CD4-positive, alpha-beta T cell treated with Interleukin-12 subunit alpha and Interleukin-12 subunit beta, for 1 hour (primary cell): ENCODE data around the gene GDF11.

Experiments
- DNase-seq: peaks from one replicate; pipeline ENCODE4 v3.0.0-alpha.2; 2020

GDF11 gene

DNA sequence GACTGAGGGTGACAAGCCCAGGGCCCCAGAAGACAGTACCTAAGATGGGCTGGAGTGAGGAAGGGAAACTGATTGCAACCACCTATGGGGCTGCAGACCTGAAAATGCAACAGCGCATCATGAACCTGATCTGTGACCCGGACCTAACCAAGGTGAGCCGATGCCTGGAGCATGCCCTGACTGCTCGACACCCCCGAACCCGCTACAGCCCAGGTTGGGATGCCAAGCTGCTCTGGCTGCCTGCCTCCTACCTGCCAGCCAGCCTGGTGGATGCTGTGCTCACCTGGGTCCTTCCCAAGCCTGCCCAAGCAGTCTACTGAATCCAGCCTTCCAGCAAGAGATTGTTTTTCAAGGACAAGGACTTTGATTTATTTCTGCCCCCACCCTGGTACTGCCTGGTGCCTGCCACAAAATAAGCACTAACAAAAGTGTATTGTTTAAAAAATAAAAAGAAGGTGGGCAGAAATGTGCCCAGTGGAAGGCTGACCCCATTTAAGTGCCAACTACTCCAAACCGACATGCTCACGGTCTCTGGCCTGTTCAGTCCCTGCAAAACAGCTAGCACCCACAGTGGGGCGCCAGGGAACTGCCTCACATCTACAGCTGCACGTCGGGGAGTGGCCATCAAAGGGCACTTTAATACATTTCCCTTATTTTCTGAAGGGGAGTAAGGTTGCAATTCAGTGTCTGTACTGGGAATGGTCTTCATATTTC lies 18.5 kb upstream of the GDF11 start:
- peak; percentile 73 for DNase-seq

DNA sequence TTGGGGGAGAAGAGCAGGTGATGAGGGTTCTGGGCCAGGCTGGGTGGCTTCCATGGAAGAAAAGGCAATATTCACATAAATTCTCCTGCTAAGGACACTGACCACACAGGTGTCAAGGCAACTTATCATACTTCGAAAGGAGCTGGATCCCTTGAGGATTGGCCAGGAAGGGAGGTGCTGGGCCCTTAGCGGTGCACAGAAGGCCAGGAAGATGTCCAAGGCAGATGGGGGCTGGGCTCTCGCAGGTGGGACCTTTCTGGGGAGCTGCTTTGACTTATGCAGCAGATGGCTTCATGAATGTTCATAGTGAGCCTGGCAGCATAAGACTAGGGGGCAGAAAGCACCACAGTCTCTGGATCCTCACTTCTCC lies 18.0 kb upstream of the GDF11 start:
- no peak for DNase-seq

DNA sequence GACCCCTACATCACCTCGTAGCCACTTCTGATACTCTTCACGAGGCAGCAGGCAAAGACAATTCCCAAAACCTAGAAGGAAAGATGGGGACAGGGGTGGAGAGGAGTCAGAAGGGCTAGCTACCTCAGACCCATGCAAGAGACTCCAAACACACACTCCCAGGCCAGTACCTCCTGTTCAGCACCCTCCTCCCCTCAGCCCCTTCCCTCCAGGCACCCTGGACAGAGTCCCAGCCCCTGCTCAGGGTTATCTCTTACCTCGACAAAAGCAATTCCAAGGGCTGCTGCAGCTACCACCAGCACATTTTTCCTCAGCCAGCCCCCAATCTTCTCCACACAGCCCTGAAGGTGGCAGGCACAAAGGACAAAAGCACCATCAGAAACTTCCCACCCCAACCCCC lies 17.4 kb upstream of the GDF11 start:
- DNase-seq: no peak

DNA sequence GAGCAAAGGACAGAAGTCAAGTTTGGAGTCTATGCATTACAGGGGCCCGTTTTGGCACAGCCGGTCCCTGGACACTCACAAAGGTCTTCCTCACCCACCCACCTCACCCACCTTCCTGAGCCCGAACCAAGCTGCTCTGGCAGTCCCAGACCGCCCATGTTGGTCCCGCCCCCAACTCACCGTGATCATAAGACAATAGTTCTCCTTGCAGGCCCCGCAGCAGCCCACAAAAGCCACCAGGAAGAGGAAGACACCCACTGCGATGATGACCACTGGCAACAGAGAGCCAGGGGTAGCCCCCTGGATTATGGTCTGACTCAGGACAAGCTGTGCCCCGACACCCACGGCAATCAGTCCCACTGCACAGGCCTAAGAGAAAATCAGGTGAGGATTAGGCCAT lies 16.0 kb upstream of the GDF11 start:
- no peak for DNase-seq

DNA sequence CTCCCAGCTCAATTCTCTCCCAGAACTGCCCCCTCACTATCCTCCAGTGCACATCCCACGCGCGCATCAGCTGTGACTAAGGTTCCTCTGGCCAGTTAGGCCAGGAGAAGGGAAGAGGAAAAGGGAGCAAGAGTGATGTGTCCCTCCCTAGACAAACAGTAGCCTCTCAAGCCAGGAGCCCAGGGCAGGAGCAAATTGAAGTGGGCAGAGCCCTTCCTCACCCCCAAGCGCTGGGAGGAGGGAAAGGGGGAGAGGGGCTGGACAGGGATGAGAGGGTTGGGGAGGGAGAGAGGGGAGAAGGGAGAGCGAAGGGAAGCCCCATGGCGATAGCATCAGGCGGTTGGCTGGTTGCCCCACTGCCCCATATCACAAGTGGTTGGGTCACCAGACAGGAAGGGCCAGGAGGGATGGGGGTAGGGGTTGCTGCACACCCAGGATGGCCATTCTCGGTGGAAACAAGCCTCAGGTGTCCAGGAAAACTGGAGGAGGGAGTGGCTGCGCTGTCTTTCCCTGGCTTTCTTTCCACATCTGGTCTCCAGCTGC lies 15.2 kb upstream of the GDF11 start:
- no peak for DNase-seq

DNA sequence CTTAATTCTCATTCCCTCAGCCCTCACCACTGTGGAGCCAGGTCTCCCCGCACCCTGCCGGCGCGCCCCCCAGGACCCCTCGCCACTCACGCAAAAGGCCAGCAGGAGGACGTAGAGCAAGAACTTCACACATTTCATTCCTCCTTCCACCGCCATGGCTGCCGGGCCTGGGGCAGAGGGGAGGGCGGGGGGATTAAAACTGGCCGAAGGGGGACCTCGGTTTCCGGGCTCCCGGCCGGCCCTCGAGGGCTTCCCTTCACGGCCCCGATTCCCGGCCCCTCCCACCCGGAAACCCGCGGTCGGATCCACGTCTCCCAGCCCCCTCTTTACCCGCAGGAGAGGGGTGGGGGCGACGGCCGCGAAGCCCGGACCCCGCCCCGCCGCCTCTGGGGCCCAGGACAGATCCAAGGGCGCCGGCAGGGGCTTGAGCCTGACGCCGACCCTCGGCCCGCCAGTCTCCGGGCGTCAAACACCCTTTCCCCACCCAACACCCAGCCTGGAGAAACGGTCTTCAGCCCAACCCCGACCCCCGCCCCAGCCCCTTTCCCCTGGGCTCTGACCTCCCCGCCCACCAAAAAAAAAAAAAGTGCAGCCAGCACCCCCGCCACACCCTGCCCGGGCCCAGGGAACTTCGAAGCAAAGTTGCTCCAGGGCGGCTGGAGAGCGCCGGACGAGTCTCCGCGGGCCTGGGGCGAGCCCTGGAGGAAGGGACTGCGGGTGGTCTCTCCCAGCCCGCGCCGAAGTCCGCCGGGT lies 14.6 kb upstream of the GDF11 start:
- DNase-seq: no peak

DNA sequence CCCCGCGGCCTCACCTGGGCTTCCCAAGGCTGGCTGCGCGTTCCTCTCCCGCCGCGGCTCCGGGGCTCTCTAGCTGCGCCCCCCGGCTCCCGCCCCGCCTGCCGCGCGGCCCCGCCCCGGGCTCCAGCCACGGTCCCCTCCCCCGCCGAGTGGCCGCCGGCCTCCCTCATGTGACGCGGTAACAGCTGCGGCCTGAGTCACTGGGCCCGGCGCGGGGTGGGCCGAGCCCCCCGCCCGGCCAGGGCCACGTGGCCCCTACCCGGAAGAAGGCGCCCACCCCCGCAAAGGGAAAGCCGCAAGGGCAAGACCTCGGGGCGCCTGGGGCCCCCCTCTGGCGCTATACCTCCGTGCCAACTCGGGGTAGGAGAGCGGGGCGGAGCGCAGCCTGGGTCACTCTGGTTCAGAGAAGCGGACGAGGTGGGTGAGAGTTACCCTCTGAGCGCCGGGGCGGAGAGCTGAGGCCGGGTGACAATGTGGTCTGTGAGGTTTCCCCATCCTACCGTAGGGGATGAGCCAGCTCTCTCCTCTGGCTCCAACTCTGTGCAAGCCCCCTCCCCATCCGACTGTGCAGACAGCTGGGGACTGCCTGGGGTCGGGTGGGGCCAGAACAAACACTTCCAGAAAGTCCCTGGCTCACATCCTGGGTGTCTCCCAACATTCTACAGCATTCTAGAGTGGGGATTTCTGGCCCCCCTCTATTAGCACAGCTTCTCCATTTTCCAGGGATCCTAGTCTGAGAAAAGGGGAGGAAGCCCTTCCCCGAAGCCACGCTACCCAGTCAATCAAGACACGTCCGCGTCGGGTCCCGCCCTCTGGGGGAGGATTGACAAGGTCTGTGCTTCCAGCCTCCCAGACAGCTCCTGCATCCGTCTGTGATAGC lies 13.7 kb upstream of the GDF11 start, which contains the start of gene CD63:
TSS of gene CD63 (minus strand) at position 71 of the 880 bp plus-strand sequence. CDS start 668 bp downstream, outside the sequence.
- peak; percentile 58 for DNase-seq

DNA sequence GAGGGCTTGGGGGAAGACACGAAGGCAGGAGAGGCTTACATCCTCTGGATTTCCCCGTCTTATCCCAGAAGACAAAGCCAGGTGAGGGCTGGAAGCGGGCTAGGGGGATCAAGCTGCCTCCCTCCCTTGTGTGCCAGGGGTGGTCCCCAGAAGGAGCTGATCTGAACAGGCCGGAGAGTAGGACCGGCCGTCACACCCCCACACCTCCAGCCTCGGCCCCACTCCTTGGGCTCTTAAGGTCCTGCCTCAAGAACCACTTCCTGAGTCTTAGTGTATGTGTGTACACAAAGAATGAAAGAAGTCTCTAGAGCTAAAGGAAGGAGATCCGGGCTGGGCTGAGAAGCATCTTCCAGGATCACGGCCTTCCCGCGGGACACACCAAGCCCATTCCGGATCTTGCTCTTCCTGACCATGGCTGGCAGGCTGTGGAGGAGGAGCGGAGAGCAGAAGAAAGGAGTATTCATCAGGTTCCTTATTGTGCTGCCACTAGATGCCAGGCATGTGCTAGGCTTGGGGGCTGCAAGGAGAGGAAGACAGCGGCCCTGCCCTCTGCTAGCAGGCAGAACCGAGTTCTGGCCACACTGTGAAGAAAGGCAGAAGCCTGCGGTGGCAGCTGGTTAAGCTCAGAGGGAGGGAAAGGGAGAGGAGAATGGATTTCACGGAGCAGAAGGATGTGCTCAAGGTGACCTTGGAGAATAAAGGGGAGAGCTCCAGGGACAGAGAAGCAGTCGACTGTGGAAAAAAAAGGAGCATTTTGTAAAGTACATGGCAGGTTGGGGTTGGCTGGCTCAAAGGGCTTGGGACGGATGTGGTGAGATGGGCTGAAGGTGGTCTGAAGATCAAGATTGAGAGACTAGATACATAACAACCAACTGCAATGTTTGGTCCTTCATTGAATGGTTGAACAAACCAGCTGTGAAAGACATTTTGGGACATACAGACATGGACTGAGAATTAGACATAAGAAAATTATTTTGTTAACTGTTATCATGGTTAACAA lies 12.8 kb upstream of the GDF11 start:
- peak; percentile 38 for DNase-seq

DNA sequence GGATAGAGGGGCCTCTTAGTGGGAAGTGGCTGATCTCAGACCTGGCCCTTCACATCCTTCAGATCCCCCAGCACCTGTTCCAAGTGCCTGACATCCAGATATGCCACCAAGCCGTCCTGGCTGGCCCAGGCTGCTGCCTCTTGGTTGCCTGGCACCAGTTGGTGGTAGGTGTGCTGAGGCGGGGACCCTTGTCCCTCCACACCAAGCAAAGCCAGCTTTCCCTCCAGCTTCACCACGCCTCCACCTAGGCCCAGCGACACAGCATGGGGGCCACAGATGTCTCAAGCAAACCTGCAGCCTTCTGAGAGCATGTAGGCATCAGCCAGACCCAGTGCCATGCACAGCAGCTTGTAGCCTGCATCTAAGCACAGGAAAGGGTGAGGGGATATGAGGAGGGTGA lies 10.6 kb upstream of the GDF11 start:
- no peak for DNase-seq

DNA sequence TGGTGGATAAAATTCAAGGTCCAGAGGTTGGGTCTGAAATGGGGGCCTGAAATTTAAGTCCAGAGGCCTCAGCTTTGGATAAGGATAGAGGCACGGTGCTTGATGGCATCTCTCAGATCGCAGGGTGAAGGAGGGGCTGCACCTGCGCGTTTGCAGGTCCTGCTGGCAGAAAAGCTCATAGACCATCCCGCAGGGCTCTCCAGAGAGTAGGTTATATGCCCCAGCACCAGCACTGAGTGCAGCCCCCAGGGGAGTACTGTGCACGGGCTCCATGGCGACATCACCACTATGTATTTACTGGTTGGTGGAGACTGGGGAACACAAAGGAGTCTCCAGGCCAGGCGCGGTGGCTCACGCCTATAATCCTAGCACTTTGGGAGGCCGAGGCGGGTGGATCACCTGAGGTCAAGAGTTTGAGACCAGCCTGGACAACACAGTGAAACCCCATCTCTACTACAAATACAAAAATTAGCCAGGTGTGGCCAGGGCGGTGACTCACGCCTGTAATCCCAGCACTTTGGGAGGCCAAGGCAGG lies 9.8 kb upstream of the GDF11 start:
- DNase-seq: no peak

DNA sequence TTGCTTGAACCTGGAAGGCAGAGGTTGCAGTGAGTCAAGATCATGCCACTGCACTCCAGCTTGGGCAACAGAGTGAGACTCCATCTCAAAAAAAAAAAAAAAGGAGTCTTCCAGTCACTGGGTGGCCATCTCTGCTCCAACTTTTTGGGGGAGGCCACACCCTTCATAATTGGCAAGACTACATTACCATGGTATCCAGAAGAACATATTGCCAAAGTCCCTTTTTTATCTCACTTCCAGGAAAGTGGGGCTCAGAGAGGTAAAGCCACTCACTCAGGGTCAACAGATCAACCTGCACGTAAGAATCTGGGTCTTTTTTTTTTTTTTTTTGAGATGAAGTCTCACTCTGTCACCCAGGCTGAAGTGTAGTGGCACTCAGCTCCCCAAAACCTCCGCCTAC lies 9.1 kb upstream of the GDF11 start:
- no peak for DNase-seq

DNA sequence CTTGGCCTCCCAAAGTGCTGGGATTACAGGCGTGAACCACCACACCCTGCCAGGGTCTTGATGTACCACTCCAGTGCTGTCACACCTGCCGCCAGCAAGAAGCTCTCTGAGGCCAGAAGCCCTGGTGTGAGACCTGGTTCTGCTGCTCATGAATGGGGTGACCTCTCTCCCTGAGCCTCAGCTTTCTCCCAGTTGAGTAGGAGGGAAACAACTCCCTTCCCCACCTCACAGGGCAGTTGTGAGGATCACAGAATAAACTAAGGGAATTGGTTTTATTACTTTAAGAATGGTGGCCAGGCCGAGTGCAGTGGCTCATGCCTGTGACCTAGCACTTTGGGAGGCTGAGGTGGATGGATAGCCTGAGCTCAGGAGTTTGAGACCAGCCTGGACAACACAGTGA lies 8.3 kb upstream of the GDF11 start:
- no peak for DNase-seq

DNA sequence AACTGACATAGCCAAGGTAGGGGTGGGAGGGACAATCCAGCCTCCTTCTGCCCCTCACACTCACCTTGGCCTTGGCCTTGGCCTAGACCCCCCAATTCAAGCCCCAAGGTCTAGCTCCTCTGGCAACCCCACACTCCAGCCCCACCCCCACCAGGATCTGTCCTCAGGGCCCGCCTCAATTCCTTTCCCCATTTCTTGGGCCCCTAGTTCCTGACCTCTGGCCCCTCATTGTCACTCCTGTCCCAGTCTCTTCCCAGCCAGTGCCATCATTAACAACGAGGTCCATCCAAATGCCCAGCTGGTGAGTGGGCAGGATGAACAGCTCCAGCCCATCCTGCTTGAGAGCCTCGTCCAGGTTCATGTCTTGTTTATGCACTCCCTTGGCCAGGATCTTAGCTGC lies 6.8 kb upstream of the GDF11 start:
- no peak for DNase-seq

DNA sequence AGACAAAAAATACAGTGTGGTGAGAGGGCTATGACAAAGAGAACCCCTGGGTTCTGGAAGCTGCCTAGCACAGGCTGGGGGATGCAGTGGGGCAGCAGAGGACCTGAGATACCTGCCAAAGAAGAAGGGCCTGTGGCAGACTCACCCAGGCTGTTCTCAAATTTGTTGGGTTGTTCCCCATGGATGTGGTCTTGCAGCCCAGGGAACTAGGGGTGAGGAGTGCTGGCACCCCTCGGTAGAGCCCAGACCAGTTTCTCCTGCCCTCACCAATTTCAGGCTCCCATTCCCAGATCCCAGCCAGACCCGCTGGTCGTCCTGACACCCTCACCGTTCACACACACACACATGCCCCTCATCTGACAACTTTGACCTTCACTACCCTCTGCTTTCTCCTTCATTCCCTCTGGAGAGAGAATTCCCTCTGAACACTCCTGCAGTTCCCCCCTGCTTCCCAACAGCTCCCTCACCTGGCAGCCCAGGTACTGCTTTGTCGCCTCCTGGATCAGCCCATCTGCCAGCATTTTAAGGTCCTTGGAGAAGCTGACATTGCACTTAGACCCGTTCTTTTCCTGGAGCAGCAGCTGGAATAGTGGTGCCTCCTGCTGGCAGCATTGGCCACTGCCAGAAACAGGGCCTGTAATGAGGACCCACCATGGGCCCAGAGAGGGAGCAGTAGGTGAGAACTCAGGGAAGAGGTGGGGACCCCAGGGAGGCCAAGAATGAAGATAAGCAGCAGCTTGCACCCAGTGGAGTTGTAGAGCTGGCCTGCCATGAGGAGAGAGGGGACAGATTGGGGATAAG lies 5.9 kb upstream of the GDF11 start:
- peak; percentile 69 for DNase-seq

DNA sequence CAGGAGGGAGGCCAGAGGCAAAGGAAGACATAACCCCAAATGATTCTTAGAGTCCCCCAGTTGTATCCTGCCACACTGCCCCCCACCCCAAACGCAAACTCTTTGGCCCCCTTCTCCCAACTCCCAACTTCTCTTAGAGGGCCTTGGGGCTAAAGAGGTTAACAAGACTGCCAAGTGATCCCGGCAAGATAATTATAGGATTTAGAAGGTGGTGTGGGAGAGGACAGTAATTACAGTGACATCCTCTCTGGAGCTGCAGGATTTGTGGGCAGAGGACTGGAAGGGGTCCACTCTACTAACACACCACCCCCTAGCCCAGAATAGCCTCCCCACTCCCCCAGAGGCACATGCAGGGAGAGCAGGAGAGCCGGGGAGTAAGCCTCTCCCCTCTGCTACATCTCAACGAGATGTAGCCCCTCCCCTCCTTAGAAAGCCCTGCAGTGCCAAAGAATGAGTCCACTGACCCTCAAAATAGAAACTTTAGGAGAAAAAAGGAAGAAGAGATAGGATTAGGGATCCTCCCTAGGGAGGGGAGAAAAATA lies 5.3 kb upstream of the GDF11 start:
- no peak for DNase-seq

DNA sequence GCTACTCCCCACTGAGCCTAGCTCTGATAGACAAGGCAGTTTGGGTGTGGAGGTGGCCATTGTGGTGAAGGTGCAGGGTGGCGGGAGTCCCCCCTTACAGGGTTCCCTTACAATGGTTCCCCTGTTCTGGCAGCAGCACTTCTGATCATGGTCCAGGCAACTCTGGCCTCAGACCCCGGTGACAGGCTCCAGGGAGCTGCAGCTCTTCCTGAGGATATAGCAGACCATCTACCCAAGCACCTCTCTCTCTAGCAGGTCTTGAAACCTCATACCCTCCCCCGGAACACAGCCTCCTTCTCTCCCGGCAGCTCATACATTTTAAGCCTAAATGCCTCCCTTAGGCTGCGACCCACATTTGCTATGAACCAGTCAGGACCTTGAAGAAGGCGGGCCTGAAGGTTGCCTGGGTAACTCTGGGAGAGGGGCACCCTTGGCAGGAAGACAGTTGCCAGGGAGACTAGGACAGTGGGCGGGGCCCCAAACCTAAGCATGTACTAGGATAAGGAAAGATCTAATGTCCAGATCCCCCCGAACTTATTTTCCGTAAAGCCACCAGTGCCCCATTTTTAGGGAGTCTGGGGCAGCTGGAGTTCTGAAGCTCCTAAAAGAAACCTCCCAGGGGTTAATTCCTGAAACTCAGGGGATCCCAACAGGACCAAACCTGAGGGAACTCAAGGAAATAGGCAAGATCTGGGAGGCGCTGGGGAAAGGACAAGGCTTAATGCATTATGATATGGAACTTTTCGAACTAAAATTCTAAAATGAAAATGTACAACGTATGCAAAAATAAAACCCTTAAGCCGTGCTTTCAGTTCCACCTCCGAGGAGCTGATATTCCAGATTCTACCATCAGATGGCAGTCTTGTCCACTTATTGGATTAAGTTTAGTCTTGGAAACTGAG lies 4.5 kb upstream of the GDF11 start:
- peak; percentile 89 for DNase-seq

DNA sequence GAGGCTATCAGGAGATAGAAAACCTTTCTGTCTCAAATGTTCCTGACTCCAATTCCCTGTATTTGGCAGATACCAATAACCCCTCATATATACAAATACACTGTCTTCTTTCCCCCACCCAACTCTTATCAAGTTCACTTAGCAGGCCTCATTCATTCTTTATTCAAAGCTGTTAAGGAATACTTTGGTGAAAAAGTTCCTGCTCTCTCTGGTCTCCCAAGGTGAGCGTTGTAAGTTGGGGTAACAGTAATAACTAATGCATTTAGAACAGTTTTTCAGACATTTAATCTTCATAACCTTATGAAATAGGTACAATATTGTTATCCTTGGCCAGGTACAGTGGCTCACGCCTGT lies 3.9 kb upstream of the GDF11 start:
- DNase-seq: no peak

DNA sequence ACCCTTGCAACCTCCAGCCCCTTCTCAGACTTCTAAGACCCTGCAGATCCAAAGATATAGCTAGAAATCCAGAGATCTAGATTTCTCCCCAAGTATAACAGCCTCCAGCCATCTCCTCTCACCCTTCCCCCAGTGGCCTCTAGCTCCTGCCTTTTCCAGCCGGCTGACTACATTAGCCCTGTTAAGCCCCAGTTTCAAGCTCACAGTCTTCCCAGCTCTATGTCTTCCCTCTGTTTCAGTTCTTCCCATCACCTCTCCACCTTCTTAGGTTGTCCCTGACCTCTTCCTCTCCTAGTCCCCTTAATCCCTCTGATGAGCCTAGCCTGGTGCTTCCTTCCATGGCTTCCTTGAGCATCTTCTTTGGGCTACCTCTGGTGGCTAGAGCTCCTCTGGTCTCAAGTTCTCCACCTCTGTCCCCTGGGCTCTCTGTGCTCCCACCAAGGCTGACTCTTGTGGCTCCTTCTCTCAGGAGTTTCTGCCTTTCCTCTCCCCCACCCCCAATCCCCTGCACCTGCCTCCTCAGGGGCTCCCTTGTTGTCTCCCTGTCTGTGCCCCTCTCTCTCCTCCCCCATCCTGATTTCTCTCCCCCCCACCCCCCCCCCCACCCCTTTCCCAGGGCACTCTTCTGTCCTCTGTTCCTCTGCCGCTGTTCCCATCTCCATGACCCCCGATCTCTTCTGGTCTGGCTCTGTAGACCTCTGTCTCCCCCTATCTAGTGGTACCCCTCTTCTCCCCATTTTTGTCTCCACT lies 816 bp upstream of the GDF11 start:
- no peak for DNase-seq
